ENCODE data around the gene NTSR2. TPM values are rescaled to one million over a fixed set of nuclear protein-coding genes. Genes with fewer than 3 reads are reported as not detected.

The NTSR2 gene
- total RNA-seq, 1 experiment from 2014 or later, result not detected

GRCh38 chr2:11617984-11618707 is 51.8 kb downstream of the NTSR2 start:
- CTCF ChIA-PET, result no interaction called here
- Mint-ChIP-seq H3K4me1 (ENCODE audit: low read depth, unreplicated experiment) (no peaks in the 10 kb centered on the region), H3K27ac (ENCODE audit: unreplicated experiment) (no peak overlapping the region), H3K9me3 (ENCODE audit: low read depth, unreplicated experiment) (no peaks in the 10 kb centered on the region), H3K36me3 (ENCODE audit: insufficient read depth, unreplicated experiment) (no peaks in the 10 kb centered on the region), H3K27me3 (ENCODE audit: unreplicated experiment) (peaks cover 66% of the 10 kb centered on the region), H3K4me3 (ENCODE audit: low read depth, unreplicated experiment) (no peak overlapping the region)
- intact Hi-C loops (cut with micrococcal nuclease; ENCODE audit: unreplicated experiment), result no loop called here
- BruUV-seq (replicated peaks), result no TSS peak
- TF ChIP-seq CTCF (IDR thresholded peaks at IDR 0.05; ENCODE audit: unreplicated experiment), result no peak
- DNase-seq, result no peak

GRCh38 chr2:11617527-11617926 is 52.5 kb downstream of the NTSR2 start:
- H3K9me3 Mint-ChIP-seq (ENCODE audit: low read depth, unreplicated experiment), result no peaks in the 10 kb centered on the region
- no peak overlapping the region for H3K27ac Mint-ChIP-seq (ENCODE audit: unreplicated experiment)
- CTCF ChIA-PET, result no interaction called here
- H3K4me3 Mint-ChIP-seq (ENCODE audit: low read depth, unreplicated experiment), result no peak overlapping the region
- no peaks in the 10 kb centered on the region for H3K36me3 Mint-ChIP-seq (ENCODE audit: insufficient read depth, unreplicated experiment)
- no peak for DNase-seq
- BruUV-seq (replicated peaks), result no TSS peak
- TF ChIP-seq CTCF (IDR thresholded peaks at IDR 0.05; ENCODE audit: unreplicated experiment), result no peak
- H3K27me3 Mint-ChIP-seq (ENCODE audit: unreplicated experiment), result peaks cover 60% of the 10 kb centered on the region
- intact Hi-C loops (cut with micrococcal nuclease; ENCODE audit: unreplicated experiment), result no loop called here
- H3K4me1 Mint-ChIP-seq (ENCODE audit: low read depth, unreplicated experiment), result peaks cover under 1% of the 10 kb centered on the region

- Mint-ChIP-seq H3K27me3 (ENCODE audit: unreplicated experiment) (peaks cover 54% of the 10 kb centered on the region), H3K4me3 (ENCODE audit: low read depth, unreplicated experiment) (no peak overlapping the region), H3K36me3 (ENCODE audit: insufficient read depth, unreplicated experiment) (no peaks in the 10 kb centered on the region), H3K9me3 (ENCODE audit: low read depth, unreplicated experiment) (no peaks in the 10 kb centered on the region), H3K4me1 (ENCODE audit: low read depth, unreplicated experiment) (peaks cover 6% of the 10 kb centered on the region), H3K27ac (ENCODE audit: unreplicated experiment) (no peak overlapping the region)
- BruUV-seq (replicated peaks), result no TSS peak
- TF ChIP-seq CTCF (IDR thresholded peaks at IDR 0.05; ENCODE audit: unreplicated experiment), result no peak
- no peak for DNase-seq
- intact Hi-C loops (cut with micrococcal nuclease; ENCODE audit: unreplicated experiment), result no loop called here
- CTCF ChIA-PET, result no interaction called here
These were observed 53.1 kb downstream of the NTSR2 start for GRCh38 chr2:11616851-11617415.

GRCh38 chr2:11616097-11616687 is 53.8 kb downstream of the NTSR2 start:
- DNase-seq, result no peak
- H3K27ac Mint-ChIP-seq (ENCODE audit: unreplicated experiment), result no peak overlapping the region
- no peaks in the 10 kb centered on the region for H3K36me3 Mint-ChIP-seq (ENCODE audit: insufficient read depth, unreplicated experiment)
- H3K4me3 Mint-ChIP-seq (ENCODE audit: low read depth, unreplicated experiment), result no peak overlapping the region
- no peaks in the 10 kb centered on the region for H3K9me3 Mint-ChIP-seq (ENCODE audit: low read depth, unreplicated experiment)
- peaks cover 52% of the 10 kb centered on the region for H3K27me3 Mint-ChIP-seq (ENCODE audit: unreplicated experiment)
- no peak for TF ChIP-seq CTCF (IDR thresholded peaks at IDR 0.05; ENCODE audit: unreplicated experiment)
- BruUV-seq (replicated peaks), result no TSS peak
- CTCF ChIA-PET, result no interaction called here
- peaks cover 8% of the 10 kb centered on the region for H3K4me1 Mint-ChIP-seq (ENCODE audit: low read depth, unreplicated experiment)
- intact Hi-C loops (cut with micrococcal nuclease; ENCODE audit: unreplicated experiment), result no loop called here
